Esophagus muscularis mucosa (tissue), 4 donors: Measurements from ENCODE around the gene PTPRT.

ENCODE experiments used
- EP300 ChIP-seq: sonication (generic); formaldehyde crosslinking; IDR thresholded peaks from one replicate; pipeline ENCODE4 v1.6.1; 2017; ENCODE audit warnings: antibody characterized with exemption
- POLR2A ChIP-seq: fragments of 450-650 bp; IDR thresholded peaks from one replicate; pipeline ENCODE4 v1.6.1; 2017; ENCODE audit warnings: antibody characterized with exemption, moderate library complexity, mild to moderate bottlenecking, low read depth
- POLR2AphosphoS5 ChIP-seq, 2 donors: sonication (generic); formaldehyde crosslinking; IDR thresholded peaks; one replicate each; pipeline ENCODE4 v1.6.1; 2017; ENCODE audit warnings: antibody characterized with exemption in 2 of 2
- TF ChIP-seq, protein P1 (sequence below), 3 experiments: fragments of 200-600 bp in 2 of 3; fragments of 450-650 bp in 1 of 3; sonication (generic) in 2 of 3; IDR thresholded peaks; one replicate each; pipeline ENCODE4 v1.5.1; 2017 to 2019; ENCODE audit warnings: antibody characterized with exemption in 3 of 3, mild to moderate bottlenecking in 2 of 3, moderate library complexity in 1 of 3

DNA sequence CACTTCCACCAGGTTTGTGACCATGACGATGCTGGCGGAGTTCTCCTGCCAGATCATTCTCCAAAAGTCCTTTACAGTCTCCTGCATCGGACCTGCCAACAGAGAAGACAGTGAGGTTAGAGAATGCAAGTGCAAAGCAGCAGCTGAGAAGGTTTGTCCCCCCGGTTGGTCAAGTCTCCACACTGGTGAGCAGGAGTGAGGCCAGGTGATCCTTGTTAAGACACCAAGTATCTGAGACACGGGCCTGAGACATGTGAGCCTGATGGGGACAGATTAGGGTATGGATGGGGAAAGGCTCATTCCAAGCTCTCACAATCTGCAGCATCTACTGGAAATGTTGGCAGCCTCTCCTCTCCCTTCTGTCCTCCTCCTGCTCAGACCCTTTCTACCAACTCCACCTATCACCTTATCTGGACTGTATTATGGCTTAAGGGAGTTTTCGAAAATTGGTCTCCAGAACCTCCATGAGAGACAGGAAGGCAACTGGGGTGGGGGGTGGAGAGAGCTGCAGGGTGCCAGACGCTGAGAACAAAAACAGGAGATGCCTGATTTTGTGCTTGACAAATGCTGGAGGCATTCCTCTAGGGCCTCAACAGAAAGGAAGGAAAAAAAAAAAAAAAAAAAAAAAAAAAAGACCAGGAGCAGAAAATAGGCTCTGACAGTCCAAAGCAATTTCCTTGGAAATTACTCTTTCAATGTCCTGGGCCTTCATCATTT lies 1071.1 kb downstream of the PTPRT start:
- TF ChIP-seq EP300 (no peak), POLR2A (no peak), POLR2AphosphoS5 (IDR thresholded peaks at IDR 0.05) (no peak)
- TF ChIP-seq, protein P1, sequence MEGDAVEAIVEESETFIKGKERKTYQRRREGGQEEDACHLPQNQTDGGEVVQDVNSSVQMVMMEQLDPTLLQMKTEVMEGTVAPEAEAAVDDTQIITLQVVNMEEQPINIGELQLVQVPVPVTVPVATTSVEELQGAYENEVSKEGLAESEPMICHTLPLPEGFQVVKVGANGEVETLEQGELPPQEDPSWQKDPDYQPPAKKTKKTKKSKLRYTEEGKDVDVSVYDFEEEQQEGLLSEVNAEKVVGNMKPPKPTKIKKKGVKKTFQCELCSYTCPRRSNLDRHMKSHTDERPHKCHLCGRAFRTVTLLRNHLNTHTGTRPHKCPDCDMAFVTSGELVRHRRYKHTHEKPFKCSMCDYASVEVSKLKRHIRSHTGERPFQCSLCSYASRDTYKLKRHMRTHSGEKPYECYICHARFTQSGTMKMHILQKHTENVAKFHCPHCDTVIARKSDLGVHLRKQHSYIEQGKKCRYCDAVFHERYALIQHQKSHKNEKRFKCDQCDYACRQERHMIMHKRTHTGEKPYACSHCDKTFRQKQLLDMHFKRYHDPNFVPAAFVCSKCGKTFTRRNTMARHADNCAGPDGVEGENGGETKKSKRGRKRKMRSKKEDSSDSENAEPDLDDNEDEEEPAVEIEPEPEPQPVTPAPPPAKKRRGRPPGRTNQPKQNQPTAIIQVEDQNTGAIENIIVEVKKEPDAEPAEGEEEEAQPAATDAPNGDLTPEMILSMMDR (IDR thresholded peaks at IDR 0.05) = no peak
